Uterus (tissue), 4 donors: Measurements from ENCODE around the gene DGKD. TPM values are rescaled to one million over a fixed set of nuclear protein-coding genes. Genes with fewer than 3 reads are reported as not detected.

Source experiments
- DNase-seq, 2 donors: peaks; one replicate each; pipeline ENCODE4 v3.0.0-alpha.2; 2019 to 2020
- H3K27ac ChIP-seq, 2 donors: fragments of 200-600 bp; sonication (generic); 1 replicate in 1 of 2; 2 replicates in 1 of 2; pipeline ENCODE4 v1.5.1; 2016 to 2018
- H3K27me3 ChIP-seq, 2 donors: fragments of 200-600 bp; sonication (generic); one replicate each; pipeline ENCODE4 v1.5.1; 2018 to 2019; ENCODE audit warnings: control low read depth in 1 of 2
- H3K36me3 ChIP-seq, 2 donors: fragments of 200-600 bp; sonication (generic); one replicate each; pipeline ENCODE4 v1.5.1; 2019; ENCODE audit warnings: control low read depth in 1 of 2
- H3K4me1 ChIP-seq, 2 donors: fragments of 200-600 bp; sonication (generic); one replicate each; pipeline ENCODE4 v1.5.1; 2018 to 2019; ENCODE audit warnings: control low read depth in 1 of 2
- H3K4me3 ChIP-seq, 2 donors: fragments of 200-600 bp; sonication (generic); 1 replicate in 1 of 2; 2 replicates in 1 of 2; pipeline ENCODE4 v1.5.1; 2018 to 2019; ENCODE audit warnings: mild to moderate bottlenecking in 1 of 2
- H3K9me3 ChIP-seq, 2 donors: fragments of 200-600 bp; sonication (generic); one replicate each; pipeline ENCODE4 v1.5.1; 2019; ENCODE audit warnings: control low read depth in 1 of 2
- CTCF ChIP-seq, 4 experiments: fragments of 200-600 bp in 2 of 4; fragments of 450-650 bp in 2 of 4; sonication (generic) in 2 of 4; IDR thresholded peaks; one replicate each; pipeline ENCODE4 v1.5.1; 2016 to 2019; ENCODE audit warnings: antibody characterized with exemption in 4 of 4, mild to moderate bottlenecking in 2 of 4, moderate library complexity in 1 of 4
- POLR2A ChIP-seq, 2 donors: fragments of 450-650 bp; IDR thresholded peaks; one replicate each; pipeline ENCODE4 v1.6.1; 2016; ENCODE audit warnings: antibody characterized with exemption in 2 of 2, mild to moderate bottlenecking in 1 of 2, moderate library complexity in 1 of 2
- intact Hi-C: fragments of 100-400 bp; cut with DNase I; formaldehyde crosslinking; loops from one replicate; pipeline ENCODE4 v1.15.1; 2023; ENCODE audit warnings: low total_unique reads
- total RNA-seq, 4 donors: library from RNA; depleted of rRNA in 3 of 4; stranded (reverse); fragments of >200 nt in 3 of 4; gene quantifications; one replicate each; pipeline versions ENCODE4 v1.1.0 to v1.2.4, GENCODE V29; 2014 to 2023
- donor health status: DM: yes; HTN: yes; CAD: no.

The DGKD gene
- total RNA-seq, 4 donors from 2014 or later = 5.0 to 46.1 (median 28.0) TPM

- intact Hi-C loops = no loop called here
- no peaks in the 10 kb centered on the region for H3K9me3 ChIP-seq
- H3K27me3 ChIP-seq = no peaks in the 10 kb centered on the region
- H3K4me3 ChIP-seq = no peak overlapping the region
- TF ChIP-seq CTCF (IDR thresholded peaks at IDR 0.05) = no peak
- no peak for TF ChIP-seq POLR2A (IDR thresholded peaks at IDR 0.05)
- no peak overlapping the region for H3K27ac ChIP-seq
- no peaks in the 10 kb centered on the region for H3K36me3 ChIP-seq
- DNase-seq = no peak
- H3K4me1 ChIP-seq = no peaks in the 10 kb centered on the region
These were observed 30.4 kb upstream of the DGKD start for GRCh38 chr2:233323851-233324250.

GRCh38 chr2:233325256-233325655 is 29.0 kb upstream of the DGKD start:
- no peaks in the 10 kb centered on the region for H3K36me3 ChIP-seq
- intact Hi-C loops = no loop called here
- TF ChIP-seq CTCF (IDR thresholded peaks at IDR 0.05) (no peak), POLR2A (IDR thresholded peaks at IDR 0.05) (no peak)
- no peak overlapping the region for H3K4me3 ChIP-seq
- no peak overlapping the region for H3K27ac ChIP-seq
- H3K9me3 ChIP-seq = no peaks in the 10 kb centered on the region
- no peaks in the 10 kb centered on the region for H3K4me1 ChIP-seq
- no peak for DNase-seq
- H3K27me3 ChIP-seq = no peaks in the 10 kb centered on the region

DNA sequence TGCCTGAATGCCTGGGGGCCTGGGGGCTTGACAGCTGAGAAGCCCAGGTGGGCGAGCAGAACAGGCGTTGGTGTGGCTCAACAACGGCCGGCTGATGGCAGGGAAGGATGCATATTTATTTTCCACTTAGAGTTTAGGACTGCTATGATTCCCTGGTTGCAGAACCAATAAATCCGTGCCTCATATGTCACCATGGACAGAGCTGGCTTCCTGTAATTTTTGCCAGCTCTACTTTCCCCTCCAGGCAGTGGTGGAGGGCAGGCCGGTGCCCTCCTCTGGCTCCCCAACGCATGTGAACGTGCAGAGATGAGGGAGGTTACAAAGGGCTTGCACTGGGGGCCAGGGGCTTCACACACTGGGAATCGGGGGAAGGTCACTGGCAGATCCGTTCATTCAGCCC is 28.5 kb upstream of the DGKD start:
- H3K27ac ChIP-seq = no peak overlapping the region
- H3K27me3 ChIP-seq = no peaks in the 10 kb centered on the region
- DNase-seq = no peak
- H3K4me1 ChIP-seq = no peaks in the 10 kb centered on the region
- no peak overlapping the region for H3K4me3 ChIP-seq
- TF ChIP-seq CTCF (IDR thresholded peaks at IDR 0.05) (no peak), POLR2A (IDR thresholded peaks at IDR 0.05) (no peak)
- intact Hi-C loops = no loop called here
- H3K36me3 ChIP-seq = no peaks in the 10 kb centered on the region
- no peaks in the 10 kb centered on the region for H3K9me3 ChIP-seq

- Histone ChIP-seq H3K4me1 (no peaks in the 10 kb centered on the region), H3K27ac (no peak overlapping the region), H3K9me3 (no peaks in the 10 kb centered on the region), H3K27me3 (no peaks in the 10 kb centered on the region), H3K4me3 (no peak overlapping the region), H3K36me3 (no peaks in the 10 kb centered on the region)
- DNase-seq = no peak
- intact Hi-C loops = no loop called here
- TF ChIP-seq CTCF (IDR thresholded peaks at IDR 0.05) = no peak
- TF ChIP-seq POLR2A (IDR thresholded peaks at IDR 0.05) = no peak
These were observed 27.8 kb upstream of the DGKD start for GRCh38 chr2:233326500-233326899.

GRCh38 chr2:233328922-233329321 is 25.4 kb upstream of the DGKD start:
- Histone ChIP-seq H3K27ac (no peak overlapping the region), H3K4me3 (no peak overlapping the region), H3K27me3 (no peaks in the 10 kb centered on the region), H3K9me3 (no peaks in the 10 kb centered on the region), H3K36me3 (no peaks in the 10 kb centered on the region), H3K4me1 (no peaks in the 10 kb centered on the region)
- intact Hi-C loops = no loop called here
- no peak for DNase-seq
- no peak for TF ChIP-seq POLR2A (IDR thresholded peaks at IDR 0.05)
- no peak for TF ChIP-seq CTCF (IDR thresholded peaks at IDR 0.05)
